Hepatocyte (in vitro differentiated cells): ENCODE measurements around the gene GAS2L3.

Experiments
- EZH2 ChIP-seq: fragments of 200-600 bp; sonication (generic); IDR thresholded peaks from 2 replicates; pipeline ENCODE4 v1.6.1; 2016; ENCODE audit warnings: antibody characterized with exemption, mild to moderate bottlenecking, borderline replicate concordance
- EZH2phosphoT487 ChIP-seq: fragments of 200-600 bp; sonication (generic); IDR thresholded peaks from one replicate; pipeline ENCODE4 v1.6.1; 2018; ENCODE audit warnings: antibody characterized with exemption, mild to moderate bottlenecking, low read depth, moderate library complexity; ENCODE audit not compliant: unreplicated experiment, severe bottlenecking
- TF ChIP-seq, protein P1 (sequence below): fragments of 200-600 bp; sonication (generic); IDR thresholded peaks from 2 replicates; pipeline ENCODE4 v1.5.1; 2016; ENCODE audit warnings: antibody characterized with exemption, mild to moderate bottlenecking; ENCODE audit not compliant: poor library complexity

DNA sequence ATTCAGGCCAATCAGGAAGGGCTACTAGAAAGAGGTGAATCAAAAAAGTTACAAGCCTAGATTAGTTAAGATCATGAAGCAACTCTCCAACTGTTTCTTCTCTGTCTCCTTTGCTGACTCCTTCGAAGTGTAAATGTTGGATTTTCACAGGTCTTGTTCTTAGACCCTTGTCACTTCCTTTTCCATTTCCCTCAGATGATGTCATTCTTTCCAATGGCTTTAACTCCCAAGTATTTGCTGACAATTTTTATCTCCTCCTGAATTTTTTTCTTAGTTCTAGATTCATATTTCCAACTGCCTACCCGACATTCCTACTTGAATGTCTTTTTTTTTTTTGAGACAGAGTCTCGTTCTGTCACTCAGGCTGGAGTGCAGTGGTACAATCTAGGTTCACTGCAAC, 10.8 kb downstream of the GAS2L3 start:
- no peak for TF ChIP-seq EZH2
- TF ChIP-seq, protein P1, sequence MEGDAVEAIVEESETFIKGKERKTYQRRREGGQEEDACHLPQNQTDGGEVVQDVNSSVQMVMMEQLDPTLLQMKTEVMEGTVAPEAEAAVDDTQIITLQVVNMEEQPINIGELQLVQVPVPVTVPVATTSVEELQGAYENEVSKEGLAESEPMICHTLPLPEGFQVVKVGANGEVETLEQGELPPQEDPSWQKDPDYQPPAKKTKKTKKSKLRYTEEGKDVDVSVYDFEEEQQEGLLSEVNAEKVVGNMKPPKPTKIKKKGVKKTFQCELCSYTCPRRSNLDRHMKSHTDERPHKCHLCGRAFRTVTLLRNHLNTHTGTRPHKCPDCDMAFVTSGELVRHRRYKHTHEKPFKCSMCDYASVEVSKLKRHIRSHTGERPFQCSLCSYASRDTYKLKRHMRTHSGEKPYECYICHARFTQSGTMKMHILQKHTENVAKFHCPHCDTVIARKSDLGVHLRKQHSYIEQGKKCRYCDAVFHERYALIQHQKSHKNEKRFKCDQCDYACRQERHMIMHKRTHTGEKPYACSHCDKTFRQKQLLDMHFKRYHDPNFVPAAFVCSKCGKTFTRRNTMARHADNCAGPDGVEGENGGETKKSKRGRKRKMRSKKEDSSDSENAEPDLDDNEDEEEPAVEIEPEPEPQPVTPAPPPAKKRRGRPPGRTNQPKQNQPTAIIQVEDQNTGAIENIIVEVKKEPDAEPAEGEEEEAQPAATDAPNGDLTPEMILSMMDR: no peak
- no peak for TF ChIP-seq EZH2phosphoT487
